Vagina (tissue), 2 donors: ENCODE results near the gene ALOX15B. TPM values are rescaled to one million over a fixed set of nuclear protein-coding genes. Genes with fewer than 3 reads are reported as not detected.

Source experiments
- DNase-seq, 2 donors: peaks; one replicate each; pipeline ENCODE4 v3.0.0-alpha.2; 2017; ENCODE audit errors: extremely low spot score in 2 of 2
- H3K27ac ChIP-seq: fragments of 200-600 bp; sonication (generic); one replicate; pipeline ENCODE4 v1.5.1; 2019
- H3K27me3 ChIP-seq: fragments of 200-600 bp; sonication (generic); one replicate; pipeline ENCODE4 v1.5.1; 2019
- H3K36me3 ChIP-seq, 2 donors: fragments of 200-600 bp; sonication (generic); one replicate each; pipeline ENCODE4 v1.5.1; 2017 to 2019
- H3K4me1 ChIP-seq: fragments of 200-600 bp; sonication (generic); one replicate; pipeline ENCODE4 v1.5.1; 2019
- H3K4me3 ChIP-seq, 2 donors: fragments of 200-600 bp; sonication (generic); 1 replicate in 1 of 2; 2 replicates in 1 of 2; pipeline ENCODE4 v1.5.1; 2016 to 2019
- H3K9me3 ChIP-seq: fragments of 200-600 bp; sonication (generic); one replicate; pipeline ENCODE4 v1.5.1; 2019
- CTCF ChIP-seq, 3 experiments: fragments of 450-650 bp in 2 of 3; fragments of 200-600 bp in 1 of 3; sonication (generic) in 1 of 3; IDR thresholded peaks; one replicate each; pipeline ENCODE4 v1.5.1; 2017 to 2019; ENCODE audit warnings: antibody characterized with exemption in 3 of 3, mild to moderate bottlenecking in 2 of 3, moderate library complexity in 2 of 3
- POLR2A ChIP-seq, 2 donors: fragments of 450-650 bp; IDR thresholded peaks; one replicate each; pipeline ENCODE4 v1.6.1; 2017; ENCODE audit warnings: antibody characterized with exemption in 2 of 2, mild to moderate bottlenecking in 2 of 2, moderate library complexity in 2 of 2
- POLR2AphosphoS5 ChIP-seq, 2 donors: sonication (generic); formaldehyde crosslinking; IDR thresholded peaks; one replicate each; pipeline ENCODE4 v1.9.0; 2017; ENCODE audit warnings: antibody characterized with exemption in 2 of 2, mild to moderate bottlenecking in 2 of 2, low read depth in 1 of 2; ENCODE audit not compliant: insufficient read depth in 1 of 2
- intact Hi-C: fragments of 100-400 bp; cut with DNase I; formaldehyde crosslinking; loops from one replicate; pipeline ENCODE4 v1.15.1; 2023
- total RNA-seq: library from RNA; depleted of rRNA; stranded (reverse); fragments of >200 nt; gene quantifications from one replicate; pipeline ENCODE4 v1.2.3, GENCODE V29; 2016

Gene ALOX15B
- total RNA-seq, 1 donor from 2014 or later, result 28.7 TPM

GRCh38 chr17:8012996-8013640 lies 25.7 kb upstream of the ALOX15B start:
- no peak for TF ChIP-seq POLR2A (IDR thresholded peaks at IDR 0.05)
- TF ChIP-seq POLR2AphosphoS5 (IDR thresholded peaks at IDR 0.05; ENCODE audit: insufficient read depth in 1 of 2, low read depth in 1 of 2), result no peak
- TF ChIP-seq CTCF (IDR thresholded peaks at IDR 0.05), result no peak
- H3K27me3 ChIP-seq, result no peaks in the 10 kb centered on the region
- H3K36me3 ChIP-seq, result no peaks in the 10 kb centered on the region
- H3K4me1 ChIP-seq, result peaks cover 17% of the 10 kb centered on the region
- no peaks in the 10 kb centered on the region for H3K9me3 ChIP-seq
- no peak overlapping the region for H3K27ac ChIP-seq
- H3K4me3 ChIP-seq, result no peak overlapping the region
- DNase-seq, result no peak
- intact Hi-C loops, result no loop called here

GRCh38 chr17:8013731-8014557 lies 24.9 kb upstream of the ALOX15B start:
- Histone ChIP-seq H3K27me3 (no peaks in the 10 kb centered on the region), H3K9me3 (no peaks in the 10 kb centered on the region), H3K4me1 (peaks cover 23% of the 10 kb centered on the region), H3K36me3 (no peaks in the 10 kb centered on the region), H3K4me3 (no peak overlapping the region), H3K27ac (no peak overlapping the region)
- intact Hi-C loops, result no loop called here
- TF ChIP-seq POLR2AphosphoS5 (IDR thresholded peaks at IDR 0.05; ENCODE audit: insufficient read depth in 1 of 2, low read depth in 1 of 2), result no peak
- TF ChIP-seq POLR2A (IDR thresholded peaks at IDR 0.05), result no peak
- TF ChIP-seq CTCF (IDR thresholded peaks at IDR 0.05), result no peak
- DNase-seq, result no peak

GRCh38 chr17:8014558-8014850 lies 24.4 kb upstream of the ALOX15B start:
- H3K27ac ChIP-seq, result no peak overlapping the region
- intact Hi-C loops, result no loop called here
- no peaks in the 10 kb centered on the region for H3K27me3 ChIP-seq
- DNase-seq, result no peak
- H3K4me1 ChIP-seq, result peaks cover 28% of the 10 kb centered on the region
- TF ChIP-seq POLR2A (IDR thresholded peaks at IDR 0.05) (no peak), CTCF (IDR thresholded peaks at IDR 0.05) (no peak), POLR2AphosphoS5 (IDR thresholded peaks at IDR 0.05; ENCODE audit: insufficient read depth in 1 of 2, low read depth in 1 of 2) (no peak)
- no peaks in the 10 kb centered on the region for H3K36me3 ChIP-seq
- no peaks in the 10 kb centered on the region for H3K9me3 ChIP-seq
- H3K4me3 ChIP-seq, result no peak overlapping the region

GRCh38 chr17:8015236-8015956 lies 23.5 kb upstream of the ALOX15B start:
- H3K4me1 ChIP-seq, result peaks cover 36% of the 10 kb centered on the region
- DNase-seq, result no peak
- no peak for TF ChIP-seq CTCF (IDR thresholded peaks at IDR 0.05)
- TF ChIP-seq POLR2AphosphoS5 (IDR thresholded peaks at IDR 0.05; ENCODE audit: insufficient read depth in 1 of 2, low read depth in 1 of 2), result no peak
- TF ChIP-seq POLR2A (IDR thresholded peaks at IDR 0.05), result no peak
- H3K4me3 ChIP-seq, result peak overlapping the region; percentile 44 to 48
- intact Hi-C loops, result no loop called here
- H3K27ac ChIP-seq, result no peak overlapping the region
- H3K9me3 ChIP-seq, result no peaks in the 10 kb centered on the region
- no peaks in the 10 kb centered on the region for H3K27me3 ChIP-seq
- no peaks in the 10 kb centered on the region for H3K36me3 ChIP-seq
